ENCODE data around the gene ABCC6. TPM values are rescaled to one million over a fixed set of nuclear protein-coding genes. Genes with fewer than 3 reads are reported as not detected.

ABCC6 gene
- total and polyA plus RNA-seq, 2 of the 4 experiments (the other 2 are of a cell fraction), result 0.36 to 1.3 TPM

DNA sequence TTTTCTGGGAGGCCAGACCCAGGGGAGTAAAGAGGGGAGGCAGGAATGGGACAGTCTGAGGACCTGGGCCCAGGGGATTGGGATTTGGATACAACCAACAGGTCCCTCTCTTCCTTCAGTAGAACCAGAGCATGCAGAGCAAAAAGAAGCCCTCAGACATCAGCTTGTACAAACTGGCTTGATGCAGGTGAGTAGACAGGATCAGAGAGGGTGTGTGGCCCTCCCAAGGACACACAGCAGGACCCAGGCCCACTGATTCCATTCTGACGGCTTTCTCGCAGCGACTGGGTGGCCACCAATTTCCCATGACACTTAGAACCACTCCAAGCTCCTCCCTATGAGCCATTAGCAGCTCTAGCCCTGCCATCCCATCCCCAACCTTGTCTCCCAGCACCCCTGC is 63.6 kb downstream of the ABCC6 start:
- POLR2A ChIA-PET (ENCODE audit: unreplicated experiment), result no interaction called here
- dilution Hi-C loops (cut with HindIII; ENCODE audit: low sequenced_read_pairs, unreplicated experiment) (no loop called here), in situ Hi-C loops (cut with MboI; ENCODE audit: low sequenced_read_pairs) (no loop called here), intact Hi-C loops (cut with micrococcal nuclease) (no loop called here)
- Histone ChIP-seq H3K18ac (ENCODE audit: low read depth, low read length) (no peak overlapping the region), H4K91ac (ENCODE audit: insufficient read depth, low read depth, low read length) (no peak overlapping the region), H3K79me1 (ENCODE audit: low read depth in 1 of 2, low read length in 2 of 2) (no peaks in the 10 kb centered on the region), H3K4me3 (ENCODE audit: insufficient read depth, low read depth, low read length) (no peak overlapping the region), H3K36me3 (ENCODE audit: control insufficient read depth, insufficient read depth, low read length) (peaks cover 3% of the 10 kb centered on the region; the same call in 1 of the 2 replicates), H2AK9ac (replicated peaks; ENCODE audit: low read depth, low read length, poor library complexity) (no peak overlapping the region), H2BK20ac (ENCODE audit: low read depth, low read length) (no peak overlapping the region), H3K56ac (ENCODE audit: extremely low read depth, insufficient read depth, low read length) (no peak overlapping the region), H4K5ac (ENCODE audit: low read depth, low read length) (no peak overlapping the region), H3K27ac (ENCODE audit: insufficient read depth, low read length) (no peak overlapping the region), H4K8ac (ENCODE audit: low read depth in 2 of 2, low read length in 2 of 2) (no peak overlapping the region), H3K4me1 (ENCODE audit: control insufficient read depth, insufficient read depth, low read length) (no peaks in the 10 kb centered on the region), H3K23ac (ENCODE audit: low read depth, low read length) (no peak overlapping the region), H3K4me2 (ENCODE audit: low read depth, low read length) (no peak overlapping the region), H2BK15ac (ENCODE audit: low read depth, low read length) (no peak overlapping the region), H3K4ac (ENCODE audit: low read depth, low read length) (no peak overlapping the region), H4K20me1 (ENCODE audit: insufficient read depth, low read length) (no peaks in the 10 kb centered on the region), H2AFZ (replicated peaks; ENCODE audit: low read length, poor library complexity) (no peak overlapping the region), H2BK5ac (ENCODE audit: low read depth, low read length, poor library complexity, severe bottlenecking) (no peak overlapping the region), H3K14ac (replicated peaks; ENCODE audit: low read depth, low read length) (no peak overlapping the region), H3K9ac (ENCODE audit: low read depth, low read length) (no peak overlapping the region), H3K27me3 (ENCODE audit: control insufficient read depth, insufficient read depth, low read length) (no peaks in the 10 kb centered on the region; the same call in 1 of the 2 replicates), H2AK5ac (ENCODE audit: low read depth, low read length) (no peak overlapping the region), H3K9me1 (ENCODE audit: insufficient read depth, low read length) (no peaks in the 10 kb centered on the region), H3K9me3 (ENCODE audit: control insufficient read depth, insufficient read depth, low read length) (peaks cover 17% of the 10 kb centered on the region), H2BK120ac (ENCODE audit: low read depth, low read length) (no peak overlapping the region)
- ATAC-seq (ENCODE audit: low read depth) (no peak), DNase-seq (no peak)
- no TSS peak for BruUV-seq (replicated peaks)
- CTCF ChIA-PET, result no interaction called here
- 86% methylated on average over 2 of the region's 3 CpGs; no CpG with 5 or more reads in 1 of the 2 experiments for WGBS, 2 experiments (ENCODE audit: extremely low coverage in 2 of 2, insufficient read length in 1 of 2)
- TF ChIP-seq FOS (IDR thresholded peaks at IDR 0.05; ENCODE audit: low read depth, low read length) (no peak), MAFK (IDR thresholded peaks at IDR 0.05; ENCODE audit: low read depth, low read length) (no peak), CHD1 (IDR thresholded peaks at IDR 0.05; ENCODE audit: low read depth, low read length) (no peak), MXI1 (IDR thresholded peaks at IDR 0.05; ENCODE audit: borderline replicate concordance, low read depth, low read length) (no peak)

Data from IMR-90 (cell line).